DOHH2 (cell line): Measurements from ENCODE around the gene GPR65.

Experiments
- H3F3A ChIP-seq: fragments of 200-600 bp; sonication (generic), shearing (Covaris generic); 2 replicates; pipeline ENCODE4 v1.6.0; 2016; ENCODE audit warnings: antibody characterized with exemption, mild to moderate bottlenecking; ENCODE audit not compliant: control insufficient read depth, insufficient read depth
- H3K27ac ChIP-seq: fragments of 200-600 bp; sonication (generic); 2 replicates; pipeline ENCODE4 v1.5.1; 2014; ENCODE audit warnings: low read depth, mild to moderate bottlenecking, low read length, moderate library complexity
- H3K27me3 ChIP-seq: fragments of 200-600 bp; sonication (generic); 2 replicates; pipeline ENCODE4 v1.6.1; 2014; ENCODE audit warnings: mild to moderate bottlenecking, low read length, mixed read lengths; ENCODE audit not compliant: control insufficient read depth
- H3K36me3 ChIP-seq: fragments of 200-600 bp; sonication (generic); 2 replicates; pipeline ENCODE4 v1.6.1; 2014; ENCODE audit warnings: mild to moderate bottlenecking, low read length, moderate library complexity, mixed read lengths; ENCODE audit not compliant: control insufficient read depth
- H3K4me1 ChIP-seq: fragments of 200-600 bp; sonication (generic); 2 replicates; pipeline ENCODE4 v1.6.1; 2014; ENCODE audit warnings: mild to moderate bottlenecking, low read length, mixed read lengths; ENCODE audit not compliant: control insufficient read depth
- H3K4me2 ChIP-seq: fragments of 200-600 bp; sonication (generic); 2 replicates; pipeline ENCODE4 v1.6.0; 2014; ENCODE audit warnings: mild to moderate bottlenecking, low read length, moderate library complexity
- H3K4me3 ChIP-seq: fragments of 200-600 bp; sonication (generic); 2 replicates; pipeline ENCODE4 v1.5.1; 2014; ENCODE audit warnings: mild to moderate bottlenecking, low read length, mixed read lengths
- H3K79me2 ChIP-seq: fragments of 200-600 bp; sonication (generic); 2 replicates; pipeline ENCODE4 v1.6.1; 2014; ENCODE audit warnings: mild to moderate bottlenecking, low read length, mixed read lengths; ENCODE audit not compliant: control insufficient read depth
- H3K9me2 ChIP-seq: fragments of 200-600 bp; sonication (generic); replicated peaks from 2 replicates; pipeline ENCODE4 v1.6.1; 2014; ENCODE audit warnings: mild to moderate bottlenecking, low read length, mixed read lengths; ENCODE audit not compliant: control insufficient read depth
- H3K9me3 ChIP-seq: fragments of 200-600 bp; sonication (generic); 2 replicates; pipeline ENCODE4 v1.6.1; 2014; ENCODE audit warnings: antibody characterized with exemption, low read length, mixed read lengths; ENCODE audit not compliant: control insufficient read depth, insufficient read depth
- H4K20me1 ChIP-seq: fragments of 200-600 bp; sonication (generic); 2 replicates; pipeline ENCODE4 v1.6.0; 2014; ENCODE audit warnings: low read depth, mild to moderate bottlenecking, antibody characterized with exemption, low read length, moderate library complexity; ENCODE audit not compliant: control insufficient read depth, insufficient read depth
- CTCF ChIP-seq: fragments of 200-600 bp; sonication (generic); IDR thresholded peaks from one replicate; pipeline ENCODE4 v1.5.1; 2014; ENCODE audit warnings: antibody characterized with exemption, mild to moderate bottlenecking, low read depth, low read length; ENCODE audit not compliant: poor library complexity, severe bottlenecking
- EZH2phosphoT487 ChIP-seq: fragments of 200-600 bp; sonication (generic); IDR thresholded peaks from 2 replicates; pipeline ENCODE4 v1.6.1; 2017; ENCODE audit warnings: borderline replicate concordance, mild to moderate bottlenecking, antibody characterized with exemption, low read length, moderate library complexity, mixed read lengths

The GPR65 gene

DNA sequence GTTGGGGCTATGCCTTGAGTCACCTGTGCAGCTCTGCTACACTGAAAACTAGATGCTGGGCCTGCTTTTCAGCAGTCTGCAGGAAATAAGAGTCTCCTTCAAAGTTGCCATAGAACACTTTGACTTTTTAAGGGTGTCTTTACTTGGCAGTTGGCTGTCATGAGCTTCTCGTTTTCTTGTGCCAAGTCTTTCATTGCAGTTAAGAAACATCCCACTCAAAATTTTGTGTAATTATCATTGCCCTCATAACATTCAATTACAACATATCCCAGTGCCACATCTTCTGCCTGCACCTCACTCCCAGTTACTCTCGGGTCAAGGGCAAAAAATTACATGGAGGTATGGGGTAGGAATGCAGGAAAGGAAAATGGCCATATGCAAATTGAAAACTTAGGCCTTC is 29.1 kb downstream of the GPR65 start:
- H3K27me3 ChIP-seq, result no peaks in the 10 kb centered on the region; the same call in 1 of the 2 replicates
- H3F3A ChIP-seq, result no peaks in the 10 kb centered on the region
- no peak overlapping the region for H3K4me2 ChIP-seq
- no peaks in the 10 kb centered on the region for H3K4me1 ChIP-seq
- no peak overlapping the region for H3K4me3 ChIP-seq
- H3K36me3 ChIP-seq, result no peaks in the 10 kb centered on the region
- no peaks in the 10 kb centered on the region for H3K9me3 ChIP-seq
- H3K9me2 ChIP-seq, result no peaks in the 10 kb centered on the region
- no peak for TF ChIP-seq EZH2phosphoT487
- no peak for TF ChIP-seq CTCF
- H3K79me2 ChIP-seq, result no peaks in the 10 kb centered on the region
- H3K27ac ChIP-seq, result no peak overlapping the region
- no peaks in the 10 kb centered on the region for H4K20me1 ChIP-seq

DNA sequence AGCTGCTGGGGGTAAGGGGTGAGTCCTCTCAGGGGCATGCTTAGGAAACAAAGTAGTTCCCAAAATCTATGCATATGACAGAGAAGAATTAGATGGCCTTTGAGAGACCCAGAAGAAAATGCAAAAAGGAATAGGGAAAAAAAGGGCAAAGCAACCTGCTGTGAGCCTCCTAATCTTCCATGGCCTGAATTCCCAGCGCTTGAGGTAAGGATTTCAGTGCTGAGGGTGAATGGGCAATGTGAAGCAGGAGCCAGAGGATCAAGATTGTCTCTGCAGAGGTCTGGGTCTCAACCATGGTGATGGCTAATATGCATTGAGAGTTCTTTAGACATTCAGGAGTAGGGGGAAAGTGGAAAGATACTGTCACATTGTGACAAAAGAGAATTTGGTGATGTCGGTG is 31.5 kb downstream of the GPR65 start:
- H3F3A ChIP-seq, result no peaks in the 10 kb centered on the region
- H3K27ac ChIP-seq, result no peak overlapping the region
- H3K9me2 ChIP-seq, result no peaks in the 10 kb centered on the region
- H3K79me2 ChIP-seq, result no peaks in the 10 kb centered on the region
- no peak for TF ChIP-seq CTCF
- no peak for TF ChIP-seq EZH2phosphoT487
- no peaks in the 10 kb centered on the region for H4K20me1 ChIP-seq
- H3K4me3 ChIP-seq, result no peak overlapping the region
- no peaks in the 10 kb centered on the region for H3K36me3 ChIP-seq
- H3K27me3 ChIP-seq, result peaks cover 4% of the 10 kb centered on the region; the same call in 1 of the 2 replicates
- H3K4me2 ChIP-seq, result no peak overlapping the region
- no peaks in the 10 kb centered on the region for H3K9me3 ChIP-seq
- H3K4me1 ChIP-seq, result no peaks in the 10 kb centered on the region

- TF ChIP-seq EZH2phosphoT487 (no peak), CTCF (no peak)
- Histone ChIP-seq H3K27ac (no peak overlapping the region), H3K9me2 (no peaks in the 10 kb centered on the region), H3F3A (no peaks in the 10 kb centered on the region), H3K36me3 (no peaks in the 10 kb centered on the region), H3K4me2 (no peak overlapping the region), H3K9me3 (no peaks in the 10 kb centered on the region), H3K4me3 (no peak overlapping the region), H3K79me2 (no peaks in the 10 kb centered on the region), H4K20me1 (no peaks in the 10 kb centered on the region), H3K4me1 (no peaks in the 10 kb centered on the region), H3K27me3 (peaks cover 4% of the 10 kb centered on the region; the same call in 1 of the 2 replicates)
These were observed 32.4 kb downstream of the GPR65 start for GRCh38 chr14:88037325-88037724.

GRCh38 chr14:88039197-88039596 is 34.3 kb downstream of the GPR65 start:
- Histone ChIP-seq H4K20me1 (no peaks in the 10 kb centered on the region), H3K9me2 (no peaks in the 10 kb centered on the region), H3F3A (no peaks in the 10 kb centered on the region), H3K36me3 (no peaks in the 10 kb centered on the region), H3K4me2 (no peak overlapping the region), H3K79me2 (no peaks in the 10 kb centered on the region), H3K9me3 (no peaks in the 10 kb centered on the region), H3K27me3 (peaks cover 4% of the 10 kb centered on the region; the same call in 1 of the 2 replicates), H3K4me1 (no peaks in the 10 kb centered on the region), H3K27ac (no peak overlapping the region), H3K4me3 (no peak overlapping the region)
- TF ChIP-seq EZH2phosphoT487, result no peak
